K562 (cell line): ENCODE data around the gene ADAM15. TPM values are rescaled to one million over a fixed set of nuclear protein-coding genes. Genes with fewer than 3 reads are reported as not detected.

ENCODE experiments used
- ATF7 ChIP-seq: fragments of 450-650 bp; IDR thresholded peaks from 2 replicates; pipeline ENCODE4 v1.7.1; 2014; ENCODE audit warnings: mild to moderate bottlenecking, moderate library complexity
- E2F5 ChIP-seq: sonication (generic); formaldehyde crosslinking; IDR thresholded peaks from 2 replicates; pipeline ENCODE4 v1.8.0; 2022; ENCODE audit warnings: mild to moderate bottlenecking, missing genetic modification reagents
- FOXJ2 ChIP-seq: fragments of 200-800 bp; sonication (Bioruptor generic); IDR thresholded peaks from 2 replicates; pipeline ENCODE4 v1.6.1; 2016; ENCODE audit warnings: missing genetic modification characterization, missing compliant biosample characterization
- HDAC8 ChIP-seq: fragments of 450-650 bp; IDR thresholded peaks from 2 replicates; pipeline ENCODE4 v1.6.1; 2016; ENCODE audit warnings: mild to moderate bottlenecking, missing genetic modification characterization, moderate library complexity, missing compliant biosample characterization
- HNRNPK ChIP-seq: fragments of 200-400 bp; formaldehyde crosslinking; IDR thresholded peaks from one replicate; pipeline ENCODE4 v1.6.1; 2018; ENCODE audit warnings: mild to moderate bottlenecking, low read depth, low read length; ENCODE audit not compliant: poor library complexity, severe bottlenecking
- HNRNPLL ChIP-seq: fragments of 200-400 bp; formaldehyde crosslinking; IDR thresholded peaks from 2 replicates; pipeline ENCODE4 v1.6.1; 2017; ENCODE audit warnings: low read length, low read depth, mild to moderate bottlenecking; ENCODE audit not compliant: poor library complexity, severe bottlenecking
- MBD2 ChIP-seq: sonication (generic); IDR thresholded peaks from 2 replicates; pipeline ENCODE4 v1.6.1; 2016; ENCODE audit warnings: low read depth, borderline replicate concordance
- MCM3 ChIP-seq: fragments of 450-650 bp; IDR thresholded peaks from 2 replicates; pipeline ENCODE4 v1.6.1; 2016
- MEF2A ChIP-seq: IDR thresholded peaks from 2 replicates; pipeline ENCODE4 v1.6.1; 2011; ENCODE audit warnings: low read depth, mild to moderate bottlenecking, low read length, moderate library complexity; ENCODE audit not compliant: control insufficient read depth
- MXI1 ChIP-seq: IDR thresholded peaks from 2 replicates; pipeline ENCODE4 v1.6.1; 2011; ENCODE audit warnings: low read depth, mild to moderate bottlenecking, improper control_type of control experiment, low read length
- PTRF ChIP-seq: fragments of 450-650 bp; IDR thresholded peaks from 2 replicates; pipeline ENCODE4 v1.6.1; 2016; ENCODE audit warnings: mild to moderate bottlenecking, missing genetic modification characterization, missing compliant biosample characterization
- RERE ChIP-seq: sonication (generic); formaldehyde crosslinking; IDR thresholded peaks from 2 replicates; pipeline ENCODE4 v1.8.0; 2023; ENCODE audit warnings: missing genetic modification reagents, mild to moderate bottlenecking, borderline replicate concordance
- TFAM ChIP-seq: fragments of 250-450 bp; sonication (Bioruptor Pico); conservative IDR thresholded peaks from 2 replicates; pipeline ENCODE4 v1.5.0; 2021; ENCODE audit warnings: mild to moderate bottlenecking, moderate library complexity
- TOE1 ChIP-seq, 2 experiments: fragments of 450-650 bp in 1 of 2; sonication (generic) in 1 of 2; formaldehyde crosslinking in 1 of 2; IDR thresholded peaks; 2 replicates each; pipeline versions ENCODE4 v1.7.1 to v1.8.0; 2016 to 2022; ENCODE audit warnings: borderline replicate concordance in 2 of 2, mild to moderate bottlenecking in 2 of 2, antibody characterized with exemption in 1 of 2, inconsistent platforms in 1 of 2, low read depth in 1 of 2, missing genetic modification reagents in 1 of 2, moderate library complexity in 1 of 2
- ZNF592 ChIP-seq: fragments of 450-650 bp; IDR thresholded peaks from 2 replicates; pipeline ENCODE4 v1.6.1; 2017; ENCODE audit warnings: antibody characterized with exemption, mild to moderate bottlenecking
- polyA plus RNA-seq, 8 experiments: library from polyadenylated mRNA; depleted of rRNA in 4 of 8; stranded (reverse) in 5 of 8; unstranded in 3 of 8; fragments of >200 nt; fragmentation: Nextera tagmentation in 2 of 8; fragmentation: Illumina TruSeq in 1 of 8; extraction: Ambion mirVana in 2 of 8; extraction: Trizol in 1 of 8; gene quantifications; 2 replicates each; pipeline versions ENCODE4 v1.2.1 to v1.2.3, GENCODE V29; 2011 to 2014; ENCODE audit warnings: inconsistent platforms in 1 of 8, missing spikeins in 1 of 8
- total RNA-seq, 7 experiments: library from RNA; depleted of rRNA in 6 of 7; stranded (reverse); fragments of >200 nt in 6 of 7; fragmentation: Illumina TruSeq in 2 of 7; extraction: Trizol in 2 of 7; gene quantifications; 2 replicates each; pipeline versions ENCODE4 v1.2.1 to v1.2.3, GENCODE V29; 2011 to 2021; ENCODE audit warnings: low replicate concordance in 1 of 7

The ADAM15 gene
- total and polyA plus RNA-seq, 9 of the 15 experiments (the other 6 are each of a cell fraction or from before 2014, with no cell fraction given), result 0.69 to 72.3 (median 32.8) TPM

GRCh38 chr1:155080312-155081228 lies 29.5 kb downstream of the ADAM15 start (continued):
- no peak for TF ChIP-seq ZNF592
- 0 out of 2 replicates have a peak, but pooled peaks have one; percentile 14 for TF ChIP-seq ATF7
- no peak for TF ChIP-seq E2F5 (CRISPR knock-in tag)
- TF ChIP-seq HDAC8 (tag), result no peak
- TF ChIP-seq MBD2, result no peak
- TF ChIP-seq TFAM (CRISPR knock-in tag), result no peak
- no peak for TF ChIP-seq HNRNPLL
- TF ChIP-seq PTRF, result no peak
- TF ChIP-seq MXI1, result no peak
- TF ChIP-seq TOE1 (IDR thresholded peaks at IDR 0.05; ENCODE audit: borderline replicate concordance), result peak; percentile 86
- no peak for TF ChIP-seq TOE1 (CRISPR knock-in tag; IDR thresholded peaks at IDR 0.05; ENCODE audit: borderline replicate concordance, low read depth)
- no peak for TF ChIP-seq HNRNPK
- 0 out of 2 replicates have a peak, but pooled peaks have one; percentile 66 for TF ChIP-seq RERE (CRISPR knock-in tag)
- TF ChIP-seq MCM3, result no peak
- TF ChIP-seq FOXJ2 (tag), result no peak
- TF ChIP-seq MEF2A, result no peak
